SKM-1 treated with dmso at 0.1 percent for 144 hours (cell line): ENCODE measurements around the gene SLC16A13.
"Not testable (repeated sequence)": the region's sequence is repeated elsewhere in the genome, so short reads cannot be mapped to it uniquely, and the experiment has no call there.

Source experiments
- DNase-seq: peaks from one replicate; lab custom pipeline; 2025; ENCODE audit not compliant: unreplicated experiment; lab: John Stamatoyannopoulos, UW

Gene SLC16A13

DNA sequence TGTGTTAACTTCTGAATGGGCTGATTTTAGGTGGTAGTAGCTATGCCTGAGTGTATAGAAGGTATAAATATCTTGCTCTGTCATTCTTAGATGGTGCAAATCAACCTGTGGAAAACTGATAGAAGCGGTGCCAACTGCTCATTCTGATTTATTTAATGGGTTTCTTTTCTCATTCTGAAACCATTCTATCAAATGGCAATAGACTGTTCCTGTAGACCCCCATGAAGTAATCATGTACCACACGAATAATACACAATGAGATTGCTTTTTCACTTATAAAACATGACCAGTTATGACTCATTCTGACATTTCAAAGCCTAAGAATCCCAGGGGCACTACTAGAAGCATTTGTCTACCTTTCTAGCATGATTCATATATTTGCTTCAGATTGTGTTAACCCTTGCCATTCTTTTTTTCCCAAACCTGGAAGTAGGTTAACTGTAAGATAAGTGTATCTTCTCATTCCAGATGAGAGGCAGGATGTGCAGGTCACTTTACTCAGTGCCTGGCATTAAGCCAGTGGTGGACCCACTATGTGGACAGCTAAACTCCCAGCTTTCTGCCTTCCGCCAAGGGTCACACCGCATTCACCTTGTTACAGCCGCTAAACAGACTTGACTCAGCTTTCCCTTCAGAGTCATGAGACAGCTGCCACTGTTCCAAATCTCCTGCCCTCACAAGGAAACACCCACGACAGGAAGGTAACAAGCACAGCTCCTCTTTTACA is 24.5 kb downstream of the SLC16A13 start:
- DNase-seq = no peak

DNA sequence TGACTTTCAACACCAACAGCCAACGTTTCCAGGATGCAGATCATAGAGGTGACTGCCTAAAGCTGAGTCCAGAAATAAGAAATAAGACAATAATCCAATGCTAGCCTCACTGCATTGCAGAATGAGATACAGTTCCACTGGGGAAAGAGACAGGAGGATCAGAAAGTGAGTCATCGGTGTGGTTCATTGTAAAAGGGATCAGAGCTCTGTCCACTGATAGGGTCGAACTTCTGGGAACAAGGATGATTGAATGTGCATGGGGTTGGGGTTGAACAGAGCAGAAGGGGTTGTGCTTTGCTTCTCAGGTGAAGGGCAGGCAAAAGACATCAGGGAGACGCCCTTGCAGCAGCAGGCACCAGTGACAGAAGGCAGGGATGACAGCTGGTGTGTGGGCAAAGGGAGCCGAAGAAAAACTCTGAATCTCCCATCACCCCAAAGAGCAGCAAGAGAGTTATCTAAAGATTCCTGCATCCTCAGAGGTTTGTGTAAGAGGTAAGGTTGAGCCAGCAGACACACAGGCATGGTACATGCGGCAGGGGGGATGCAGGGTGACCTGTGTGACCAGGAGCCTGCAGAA is 27.8 kb downstream of the SLC16A13 start:
- DNase-seq = no peak

DNA sequence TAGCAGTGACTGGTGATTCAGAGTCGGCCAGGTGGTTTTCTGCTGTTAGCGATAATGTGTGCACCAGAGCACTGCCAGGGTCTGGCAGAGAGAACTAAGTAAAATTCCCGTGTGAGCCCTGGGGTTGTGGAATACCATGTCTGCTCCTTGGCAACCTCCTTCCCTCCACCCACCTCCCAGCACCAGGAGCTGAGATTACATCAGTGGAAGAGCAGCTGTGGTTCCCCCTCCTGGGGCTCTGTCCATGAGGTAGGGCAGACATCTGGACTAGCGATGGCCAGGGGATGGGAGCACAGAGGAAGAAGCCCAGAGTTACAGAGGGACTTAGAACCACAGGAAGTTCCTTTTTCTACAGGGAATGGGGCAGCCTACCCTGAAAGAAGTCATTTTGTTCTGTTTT is 28.4 kb downstream of the SLC16A13 start:
- DNase-seq = no peak

DNA sequence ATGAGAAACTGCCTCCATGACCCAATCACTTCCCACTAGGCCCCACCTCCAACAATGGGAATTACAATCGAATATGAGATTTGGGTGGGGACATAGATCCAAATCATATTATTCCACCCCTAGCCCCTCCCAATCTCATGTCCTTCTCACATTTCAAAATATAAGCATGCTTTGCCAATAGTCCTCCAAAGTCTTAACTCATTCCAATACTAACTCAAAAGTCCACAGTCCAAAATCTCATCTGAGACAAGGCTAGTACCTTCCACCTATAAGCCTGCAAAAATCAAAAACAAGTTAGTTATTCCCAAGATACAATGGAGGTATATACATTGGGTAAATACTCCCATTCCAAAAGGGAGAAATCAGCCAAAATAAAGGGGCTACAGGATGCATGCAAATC is 31.4 kb downstream of the SLC16A13 start:
- no peak for DNase-seq

DNA sequence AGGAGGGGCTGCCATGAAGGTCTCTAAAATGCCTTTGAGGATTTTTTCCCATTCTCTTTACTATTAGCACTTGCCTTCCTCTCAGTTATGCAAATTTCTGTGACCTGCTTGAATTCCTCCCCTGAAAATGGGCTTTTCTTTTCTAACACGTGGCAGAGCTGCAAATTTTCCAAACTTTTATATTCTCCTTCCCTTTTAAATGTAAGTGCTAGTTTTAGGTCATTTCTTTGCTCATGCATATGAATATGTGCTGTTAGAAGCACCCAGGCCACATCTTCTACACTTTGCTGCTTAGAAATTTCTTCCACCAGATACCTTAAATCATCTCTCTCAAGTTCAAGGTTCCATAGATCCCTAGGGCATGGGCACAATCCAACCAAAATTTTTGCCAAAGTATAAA is 32.5 kb downstream of the SLC16A13 start:
- no peak for DNase-seq

DNA sequence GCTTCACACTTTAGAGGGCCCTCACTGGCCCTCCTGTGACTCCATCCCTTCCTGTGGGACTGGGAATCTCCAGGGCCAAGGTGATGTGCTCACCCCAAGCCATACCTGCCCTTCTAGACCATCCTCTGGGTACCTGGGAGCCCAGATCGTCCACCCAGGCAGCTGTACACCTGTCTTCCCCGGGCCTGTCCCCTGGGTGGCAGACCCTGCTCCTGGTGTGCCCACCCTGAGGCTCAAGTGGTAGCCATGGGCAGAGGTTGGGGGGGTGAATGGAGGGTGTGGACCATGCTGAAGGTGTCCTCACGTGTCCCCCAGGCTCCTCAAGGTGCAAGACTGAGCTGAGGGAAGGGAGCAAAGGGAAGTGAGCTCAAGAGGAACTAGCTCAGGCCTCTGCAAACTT is 34.9 kb downstream of the SLC16A13 start:
- DNase-seq = no peak

DNA sequence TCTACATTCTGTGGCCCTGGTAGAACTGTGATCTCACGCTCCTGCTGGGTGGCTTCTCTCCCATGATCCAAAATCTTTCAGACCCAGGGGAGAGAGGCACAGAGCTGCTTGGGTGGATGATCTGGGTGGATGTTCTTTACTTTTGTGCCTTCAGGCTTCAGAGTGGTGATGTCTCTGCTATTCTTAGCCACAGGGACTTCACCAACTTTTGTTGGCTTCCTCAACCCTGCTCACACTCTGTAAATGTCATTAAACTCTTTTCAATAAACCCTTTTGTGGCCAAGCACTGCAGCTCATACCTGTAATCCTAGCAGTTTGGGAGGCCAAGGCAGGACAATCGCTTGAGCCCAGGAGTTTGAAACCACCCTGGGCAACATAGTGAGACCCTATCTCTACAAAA is 36.6 kb downstream of the SLC16A13 start:
- no peak for DNase-seq

DNA sequence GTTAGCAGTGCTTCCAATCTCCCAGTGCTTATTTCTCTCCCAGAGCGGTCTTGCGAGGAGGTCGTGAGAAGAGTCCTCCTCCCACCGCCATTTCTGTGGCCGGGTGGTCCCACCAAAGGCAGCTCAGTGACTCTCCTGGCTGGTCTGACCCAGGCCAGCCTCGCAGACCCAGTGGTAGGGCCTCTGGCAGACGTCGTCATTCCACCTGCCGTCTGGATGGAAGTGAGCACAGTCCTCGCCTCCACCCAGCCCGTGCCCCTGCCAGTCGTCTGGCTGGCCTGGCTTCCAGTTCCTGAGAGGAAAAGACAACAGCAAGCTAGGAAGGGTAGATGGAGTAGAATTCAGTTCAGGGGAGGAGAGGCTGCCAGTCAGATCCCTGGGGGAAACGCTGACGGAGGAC is 39.1 kb downstream of the SLC16A13 start:
- DNase-seq = no peak

DNA sequence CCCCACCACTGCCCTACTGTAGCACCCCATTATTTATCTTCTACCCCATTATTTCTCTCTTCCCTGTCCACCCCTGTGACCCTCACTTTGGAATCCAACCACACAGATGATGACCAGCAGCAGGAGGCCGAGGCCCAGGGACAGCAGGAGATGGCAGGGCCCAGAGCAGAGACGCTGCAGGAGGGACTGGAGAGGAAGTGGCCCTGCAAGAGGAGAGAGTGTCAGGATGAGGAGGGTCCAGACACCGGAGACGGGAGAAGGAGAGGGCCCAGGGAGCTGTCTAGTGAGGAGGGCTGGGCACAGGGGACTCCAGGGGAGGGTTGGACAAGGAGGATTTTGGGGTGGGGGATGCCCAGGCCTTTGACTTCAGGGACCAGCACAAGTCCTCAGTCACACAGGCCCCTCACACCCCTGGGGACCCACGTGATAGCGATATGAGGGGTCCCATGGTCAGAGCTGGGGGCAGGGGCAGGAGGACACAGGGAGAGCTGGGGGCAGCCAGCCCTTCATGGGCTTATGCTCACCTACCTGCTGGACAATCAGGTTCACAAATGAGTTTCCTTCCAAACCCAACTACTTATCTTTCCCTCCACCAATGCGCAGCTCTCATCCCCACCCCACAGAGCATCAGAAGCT is 42.2 kb downstream of the SLC16A13 start:
- DNase-seq = no peak

DNA sequence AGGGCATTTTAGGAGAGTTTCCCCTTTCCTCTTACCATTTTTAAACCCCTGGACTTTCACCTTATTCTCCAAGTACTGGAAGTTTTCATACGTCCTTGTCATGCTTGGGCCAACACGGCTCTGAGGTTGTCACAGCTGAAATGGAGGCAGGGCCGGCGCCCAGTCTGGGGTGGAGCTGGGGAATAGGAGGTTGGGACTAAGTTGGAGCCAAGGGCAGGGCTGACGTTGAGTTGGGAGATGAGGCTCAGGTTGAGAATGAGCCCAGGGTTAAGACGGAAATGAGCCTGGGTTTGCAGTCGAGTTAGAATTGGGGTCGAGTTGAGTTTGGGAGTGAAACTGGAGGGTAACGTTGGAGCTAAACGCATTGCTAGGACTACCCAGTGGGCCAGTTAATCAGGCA is 42.9 kb downstream of the SLC16A13 start:
- no peak for DNase-seq

DNA sequence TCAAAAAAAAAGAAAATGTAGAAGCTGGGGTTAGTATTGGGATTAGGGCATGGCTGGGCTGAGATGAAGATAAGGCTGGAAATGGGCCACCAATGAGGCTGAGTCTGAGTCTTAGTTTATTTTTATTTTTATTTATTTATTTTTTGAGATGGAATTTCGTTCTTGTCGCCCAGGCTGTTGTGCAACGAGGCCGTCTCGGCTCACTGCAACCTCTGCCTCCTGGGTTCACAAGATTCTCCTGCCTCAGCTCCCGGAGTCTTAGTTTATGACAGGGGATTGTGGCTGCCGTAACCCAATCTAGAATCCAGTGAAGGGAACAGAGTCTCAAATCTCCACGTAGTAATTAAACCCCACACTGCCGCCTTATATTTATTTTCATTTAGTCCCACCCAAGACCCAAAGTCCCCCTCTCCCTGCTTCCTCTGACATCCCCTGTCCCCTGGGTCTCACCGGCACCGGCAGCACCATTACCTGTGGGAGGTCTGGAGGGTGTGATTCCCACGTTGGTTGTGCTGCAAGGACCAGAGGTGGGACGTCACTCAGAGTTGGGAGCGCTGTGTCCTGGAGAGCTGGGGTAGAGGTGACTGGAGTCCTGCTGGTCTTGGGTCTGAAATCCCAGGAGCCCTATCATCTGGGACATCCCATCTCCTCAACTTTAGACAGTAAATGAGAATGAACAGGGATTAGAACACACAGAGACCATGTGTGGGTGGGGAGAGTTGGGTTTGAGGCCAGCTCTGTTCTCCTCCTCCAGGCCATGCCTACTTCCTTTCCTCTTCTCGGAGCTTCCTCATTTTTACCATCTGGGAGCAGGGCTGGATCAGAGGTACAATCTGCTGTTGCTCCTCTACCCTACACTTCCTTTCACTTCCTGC is 44.0 kb downstream of the SLC16A13 start, which contains the start of gene CLEC10A:
Gene CLEC10A (minus strand): TSS at position 671 of the 875 bp plus-strand sequence. CDS start 1,439 bp downstream, outside the sequence.
- DNase-seq = no peak

DNA sequence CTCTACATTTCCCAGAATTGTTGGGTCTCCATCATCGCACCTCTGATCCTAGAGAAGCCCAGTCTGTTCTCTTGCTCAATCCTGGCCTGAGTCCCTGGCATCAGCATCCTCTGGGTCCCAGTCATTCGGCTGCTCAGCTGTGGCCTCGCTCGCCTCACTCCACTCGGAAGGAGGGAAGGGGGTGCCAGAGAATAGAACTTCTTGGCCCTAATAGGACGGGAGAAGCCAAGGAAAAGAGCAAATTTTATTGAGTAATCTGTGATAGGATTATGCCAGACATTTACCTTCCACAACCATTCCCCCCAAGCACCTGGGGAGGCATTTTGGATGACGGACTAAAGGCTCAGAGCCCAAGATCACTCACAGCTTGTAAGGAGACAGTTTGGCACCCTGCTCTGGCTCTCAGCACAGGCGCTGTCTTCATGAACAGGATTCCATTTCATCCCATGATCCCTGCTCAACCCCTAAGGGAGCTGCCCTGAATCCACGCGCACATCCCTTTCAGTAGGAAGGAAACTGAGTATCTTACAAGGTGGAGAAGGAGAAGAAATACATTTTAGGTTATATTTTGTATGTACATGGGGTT is 44.7 kb downstream of the SLC16A13 start:
- DNase-seq = no peak

DNA sequence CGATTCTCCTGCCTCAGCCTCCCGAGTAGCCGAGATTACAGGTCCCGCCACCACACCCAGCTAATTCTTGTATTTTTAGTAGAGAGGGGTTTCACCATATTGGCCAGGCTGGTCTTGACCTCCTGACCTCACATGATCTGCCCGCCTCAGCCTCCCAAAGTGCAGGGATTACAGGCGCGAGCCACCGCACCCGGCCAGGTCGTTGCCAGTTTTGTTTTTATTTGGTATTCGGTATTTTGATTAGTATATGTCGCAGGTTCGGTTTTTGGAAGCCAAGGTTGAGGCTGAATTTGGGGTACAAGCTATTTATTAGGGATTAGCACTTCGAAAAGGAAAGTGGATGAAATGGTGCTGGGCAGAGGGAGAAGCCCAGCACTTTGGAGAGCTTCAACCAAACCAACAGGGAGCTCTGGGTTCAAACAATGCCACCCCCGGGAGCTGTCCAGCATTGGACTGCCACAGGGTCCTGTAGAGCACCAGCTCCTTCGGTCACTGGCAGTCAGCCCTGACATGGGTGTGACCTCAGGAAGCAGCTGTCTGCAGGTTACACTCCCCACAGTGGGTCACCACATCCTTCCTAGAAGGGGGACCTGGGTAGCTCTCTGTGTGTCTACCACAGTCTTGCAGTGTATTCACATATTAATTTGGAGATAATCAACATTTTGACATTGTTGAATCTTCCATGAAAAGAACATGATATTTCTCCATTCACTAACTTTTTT is 45.7 kb downstream of the SLC16A13 start:
- DNase-seq = no peak

DNA sequence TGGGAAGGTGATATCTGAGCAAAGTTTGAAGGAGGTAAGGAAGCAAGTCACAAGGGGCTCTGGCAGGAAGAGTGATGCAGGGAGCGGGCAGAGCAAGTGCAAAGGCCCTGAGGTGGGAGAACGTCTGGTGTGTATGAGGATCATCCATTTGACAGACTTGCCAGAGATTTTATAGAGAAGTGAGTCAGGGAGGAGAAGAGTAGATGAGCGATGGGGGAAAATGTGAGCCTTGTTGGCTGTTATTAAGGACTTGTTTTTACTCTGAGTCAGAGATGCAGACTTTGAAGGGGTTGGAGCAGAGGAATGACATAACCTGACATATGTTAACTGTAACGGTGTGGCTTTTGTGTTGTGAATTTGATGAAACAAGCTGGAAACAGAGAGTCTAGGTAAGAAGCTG is 47.8 kb downstream of the SLC16A13 start:
- DNase-seq = no peak

DNA sequence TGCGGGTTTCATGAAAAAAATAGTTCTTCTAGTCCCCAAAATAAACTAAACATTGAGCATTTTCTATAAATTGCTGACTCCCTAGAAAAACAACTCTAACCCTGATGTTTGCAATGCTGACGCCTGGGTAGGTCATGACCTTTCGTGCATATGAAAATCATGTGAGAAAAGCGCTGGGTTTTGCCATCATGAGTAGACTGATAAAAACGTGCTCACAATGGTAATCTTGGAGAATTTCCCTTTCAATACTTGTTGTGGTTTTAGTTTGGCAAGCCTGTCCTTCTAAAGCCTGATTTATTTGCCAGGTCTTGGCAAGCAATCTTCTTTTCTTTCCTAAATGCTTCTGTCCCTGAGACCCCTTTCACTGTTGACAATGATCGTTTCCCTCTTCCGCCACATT is 48.3 kb downstream of the SLC16A13 start:
- DNase-seq = no peak

DNA sequence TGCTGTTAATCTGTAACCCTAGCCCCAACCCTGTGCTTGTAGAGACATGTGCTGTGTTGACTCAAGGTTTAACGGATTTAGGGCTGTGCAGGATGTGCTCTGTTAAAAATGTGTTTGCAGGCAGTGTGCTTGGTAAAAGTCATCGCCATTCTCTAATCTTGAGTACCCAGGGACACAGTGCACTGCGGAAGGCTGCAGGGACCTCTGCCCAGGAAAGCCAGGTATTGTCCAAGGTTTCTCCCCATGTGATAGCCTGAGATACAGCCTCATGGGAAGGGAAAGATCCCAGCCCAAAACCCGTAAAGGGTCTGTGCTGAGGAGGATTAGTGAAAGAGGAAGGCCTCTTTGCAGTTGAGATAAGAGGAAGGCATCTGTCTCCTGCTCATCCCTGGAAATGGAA is 52.6 kb downstream of the SLC16A13 start:
- not testable (repeated sequence) for DNase-seq

DNA sequence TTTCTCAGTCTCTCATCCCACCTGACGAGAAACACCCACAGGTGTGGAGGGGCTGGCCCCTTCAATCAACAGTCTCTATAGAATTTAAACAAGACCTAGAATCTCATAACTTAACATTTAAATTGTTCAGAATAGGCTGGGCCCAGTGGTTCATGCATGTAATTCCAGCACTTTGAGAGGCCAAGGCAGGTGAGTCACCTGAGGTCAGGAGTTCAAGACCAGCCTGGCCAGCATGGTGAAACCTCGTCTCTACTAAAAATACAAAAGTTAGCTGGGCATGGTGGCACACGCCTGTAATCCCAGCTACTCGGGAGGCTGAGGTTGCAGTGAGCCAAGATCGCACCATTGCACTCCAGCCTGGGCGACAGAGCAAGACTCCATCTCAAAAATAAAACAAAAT is 53.8 kb downstream of the SLC16A13 start:
- not testable (repeated sequence) for DNase-seq
